Hippocampal formation (tissue), 2 donors: Measurements from ENCODE around the gene C18orf63.

Experiments
- DNase-seq, 2 donors: peaks; one replicate each; lab custom pipeline; 2025; lab: John Stamatoyannopoulos, UW

The C18orf63 gene

DNA sequence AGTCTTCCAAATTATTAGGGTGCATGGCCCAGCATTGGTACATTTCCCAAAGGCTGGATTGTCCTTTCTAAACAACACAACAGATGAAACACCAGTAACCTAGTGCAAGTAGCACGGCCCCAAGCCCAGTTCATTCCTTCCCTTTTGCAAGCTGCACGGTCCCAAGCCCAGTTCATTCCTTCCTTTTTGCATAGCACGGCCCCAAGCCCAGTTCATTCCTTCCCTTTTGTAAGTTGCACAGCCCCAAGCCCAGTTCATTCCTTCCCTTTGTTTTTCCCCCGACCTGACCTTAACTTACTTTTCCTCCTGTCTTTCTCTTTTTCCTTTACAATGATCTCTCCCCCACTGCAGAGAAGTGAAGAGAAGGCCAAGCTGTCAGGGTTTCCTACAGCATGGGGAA is 60.9 kb downstream of the C18orf63 start:
- DNase-seq = no peak

DNA sequence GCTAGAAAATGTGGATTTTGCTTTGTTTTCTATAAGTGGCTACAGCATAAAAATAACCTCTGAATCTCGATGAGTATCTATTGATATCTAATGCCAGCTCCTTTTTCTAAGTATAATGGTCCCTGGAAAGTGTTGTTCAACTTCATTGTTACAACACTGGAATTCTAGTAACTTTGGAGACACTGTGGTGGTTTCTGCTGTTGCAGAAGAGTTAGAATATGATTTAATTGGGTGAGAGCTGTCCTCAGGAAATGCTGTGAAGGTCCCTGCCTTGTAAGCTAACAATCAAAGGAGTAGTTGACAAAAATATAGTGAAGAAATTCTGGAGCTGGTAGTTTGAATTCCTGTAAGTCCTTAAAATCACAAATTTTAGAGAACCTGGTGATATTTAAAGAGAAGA is 62.1 kb downstream of the C18orf63 start:
- DNase-seq = no peak

DNA sequence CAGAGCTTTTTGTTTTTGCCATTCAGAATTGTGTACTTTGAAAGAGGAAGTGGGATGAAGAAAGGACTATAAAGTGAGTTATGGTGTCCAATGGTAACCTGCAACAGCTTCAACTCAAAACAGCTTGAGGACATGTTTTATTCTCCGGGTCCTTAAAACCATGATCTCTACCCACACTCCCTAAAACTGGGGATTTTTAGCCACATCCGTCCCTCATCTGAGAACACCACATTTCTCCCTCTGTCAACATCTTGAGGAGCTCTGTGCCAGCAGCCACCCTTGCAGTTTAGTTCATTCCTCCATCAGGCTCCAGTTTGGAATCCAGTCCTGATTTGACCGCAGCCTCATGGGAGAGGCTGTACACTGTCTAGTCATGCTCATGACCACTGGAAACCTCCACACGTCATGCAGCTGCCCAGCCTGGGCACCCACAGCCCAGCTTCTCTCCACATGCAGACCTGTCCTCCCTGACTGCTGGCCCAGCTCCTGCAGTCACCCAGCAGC is 62.6 kb downstream of the C18orf63 start:
- no peak for DNase-seq

DNA sequence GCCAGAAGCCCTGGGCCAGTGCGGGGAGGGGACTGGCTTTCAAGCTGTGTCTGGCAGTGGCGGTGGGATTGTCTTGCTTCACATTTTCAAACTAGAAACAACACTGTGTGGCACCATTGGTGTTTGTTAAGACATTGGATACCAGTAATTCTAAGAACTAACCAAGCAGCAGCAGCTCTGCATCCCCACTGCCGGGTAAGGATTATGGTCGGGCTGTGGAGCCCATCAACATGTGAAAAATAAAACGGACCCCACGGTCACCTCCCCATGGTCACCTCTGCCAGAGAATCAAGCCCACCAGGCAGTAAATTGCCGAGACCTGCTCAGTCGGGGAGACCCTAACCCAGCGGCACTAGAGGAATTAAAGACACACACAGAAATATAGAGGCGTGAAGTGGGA is 65.3 kb downstream of the C18orf63 start:
- DNase-seq = no peak

DNA sequence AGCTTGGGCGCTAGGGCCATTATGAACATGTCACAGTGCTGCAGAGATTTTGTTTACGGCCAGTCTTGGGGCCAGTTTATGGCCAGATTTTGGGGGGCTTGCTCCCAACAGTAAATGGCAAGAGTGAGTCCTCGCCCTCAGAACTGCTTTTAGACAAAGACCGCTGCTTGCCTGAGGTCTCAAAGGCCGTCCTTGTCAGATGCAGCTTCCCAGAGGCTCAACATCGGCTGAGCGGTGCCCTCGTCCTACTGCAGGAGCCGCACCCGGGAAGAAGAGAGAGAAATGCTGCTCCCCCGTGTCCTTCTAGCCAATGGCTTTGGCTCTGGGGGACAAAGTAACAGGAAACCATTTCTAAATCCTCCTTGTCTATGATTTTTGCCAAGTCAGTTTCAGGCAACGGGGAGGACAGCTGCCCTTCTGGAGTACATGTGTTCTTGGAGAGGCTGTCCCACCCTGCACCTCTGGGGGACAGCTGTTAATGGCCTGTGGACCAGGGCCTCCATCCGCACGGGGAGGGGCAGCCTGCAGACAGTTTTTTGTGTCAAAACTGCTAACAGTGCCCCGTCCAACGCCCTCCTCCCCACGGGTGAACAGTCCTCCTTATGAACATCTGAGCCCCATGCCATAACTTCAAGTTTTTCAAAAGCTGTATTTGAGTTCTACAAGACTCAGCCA is 66.1 kb downstream of the C18orf63 start:
- no peak for DNase-seq

DNA sequence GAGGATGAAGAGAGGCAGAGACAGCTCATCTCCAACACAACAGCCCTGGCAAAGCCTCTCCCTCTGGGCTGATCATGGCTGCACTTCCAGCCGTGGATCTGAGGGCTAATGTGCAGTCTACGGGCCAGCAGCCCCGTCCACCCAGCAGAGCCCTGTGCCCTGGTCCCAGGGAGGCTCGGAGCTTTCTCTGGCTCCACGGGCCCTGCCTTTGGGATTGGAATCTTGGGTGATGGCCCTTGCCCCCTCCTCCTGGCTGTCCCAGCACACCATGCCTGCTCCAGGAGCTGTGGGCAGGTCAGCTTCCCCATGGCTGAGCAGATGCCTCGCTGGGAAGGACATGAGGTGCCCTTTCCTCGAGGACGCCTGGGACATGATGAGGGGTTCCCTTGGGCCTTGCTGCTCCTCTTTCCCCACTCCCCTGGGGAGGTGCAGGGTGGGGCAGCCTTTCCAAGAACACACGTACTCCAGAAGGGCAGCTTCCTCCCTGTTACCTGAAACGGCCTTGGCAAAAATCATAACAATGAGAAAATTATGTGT is 66.9 kb downstream of the C18orf63 start:
- DNase-seq = no peak

DNA sequence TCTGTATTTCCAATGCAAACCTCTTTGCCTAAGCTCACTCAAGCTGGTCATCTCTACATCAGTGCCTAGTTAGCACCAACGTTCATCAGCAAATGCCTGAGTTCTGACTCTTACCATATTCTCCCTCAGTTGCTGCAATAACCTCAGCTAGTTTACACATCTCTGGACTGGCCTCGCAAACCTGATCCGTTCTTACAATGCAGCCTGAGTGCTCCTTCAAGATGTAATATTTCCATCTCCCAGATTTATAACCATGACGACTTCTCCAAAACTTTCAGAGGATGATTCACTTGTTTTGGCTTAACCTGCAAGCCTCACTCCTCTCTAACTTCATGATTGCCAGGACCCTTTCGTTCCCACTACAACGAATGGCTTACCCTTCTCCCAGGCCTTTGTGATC is 71.7 kb downstream of the C18orf63 start:
- no peak for DNase-seq

DNA sequence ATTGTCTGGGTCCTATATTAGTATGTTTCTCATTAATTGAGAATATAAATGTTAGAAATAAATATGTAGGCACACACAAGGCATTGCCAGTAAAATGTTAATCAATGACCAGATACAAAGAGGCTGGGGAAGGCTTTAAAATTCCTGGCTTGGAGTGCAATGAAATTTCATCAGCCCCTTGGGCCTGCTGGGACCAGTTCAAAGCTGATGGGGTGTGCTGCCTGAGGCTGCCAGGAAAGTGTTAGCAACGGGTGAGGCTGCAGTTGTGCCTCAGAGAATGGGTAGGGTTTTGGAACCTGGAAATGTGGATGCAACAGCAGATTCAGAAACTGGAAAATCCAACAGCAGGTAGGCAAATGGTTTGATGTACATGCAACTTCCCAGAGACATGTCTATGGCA is 72.6 kb downstream of the C18orf63 start:
- DNase-seq = no peak

DNA sequence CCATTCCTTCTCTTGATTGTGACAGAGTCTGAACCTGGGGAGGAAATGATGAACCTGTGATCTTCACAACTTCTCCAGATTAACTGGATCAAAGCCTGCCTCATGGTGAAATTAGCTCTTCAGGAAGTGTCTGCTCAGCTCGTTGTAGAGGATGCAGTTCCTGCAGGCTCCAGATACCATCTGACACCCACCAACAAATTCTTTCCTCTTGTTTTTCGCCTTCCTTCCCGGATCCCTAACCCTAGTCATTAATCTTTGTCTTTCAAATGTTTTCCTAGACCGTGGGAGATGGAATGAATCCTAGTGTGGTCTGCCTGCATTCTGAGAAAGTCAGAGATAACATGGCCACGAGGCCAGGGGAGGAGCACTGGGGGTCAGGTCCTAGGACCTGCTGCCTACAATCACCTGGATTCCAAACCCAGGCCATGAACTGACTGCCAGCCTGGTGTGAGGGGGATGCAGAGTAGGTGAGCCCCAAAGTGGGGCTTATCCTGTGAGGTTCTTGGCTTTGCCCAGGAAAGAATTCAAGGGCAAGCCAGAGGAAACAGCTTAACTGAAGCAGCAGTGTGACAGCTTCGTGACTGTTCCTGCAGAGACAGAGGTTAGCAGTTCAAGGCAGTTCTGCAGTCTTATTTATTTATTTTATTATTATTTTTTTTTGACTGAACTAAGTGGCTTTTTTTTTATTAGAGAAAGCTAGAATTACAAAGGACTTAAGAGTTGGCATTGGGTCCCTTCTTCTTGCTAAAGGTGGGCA is 73.7 kb downstream of the C18orf63 start:
- DNase-seq = no peak

DNA sequence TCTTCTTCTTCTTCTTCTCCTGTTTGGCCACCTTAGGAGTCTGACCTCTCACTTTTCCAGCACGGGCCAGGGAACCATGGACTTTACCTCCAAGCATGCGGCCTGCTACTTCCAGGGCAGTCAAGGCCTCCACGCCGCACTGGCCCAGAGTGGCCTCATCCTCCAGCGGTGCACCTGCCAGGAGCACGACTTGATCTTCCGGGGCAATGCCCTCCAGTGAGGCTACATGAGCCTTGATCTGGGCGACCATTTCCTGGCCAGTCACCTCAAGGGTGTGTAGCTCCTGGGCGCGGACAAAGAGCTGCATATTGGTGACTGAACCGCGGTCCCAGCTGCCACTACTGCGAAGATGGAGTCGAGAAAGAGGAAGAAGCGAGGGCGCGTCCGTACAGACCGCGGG is 74.4 kb downstream of the C18orf63 start:
- DNase-seq = no peak

DNA sequence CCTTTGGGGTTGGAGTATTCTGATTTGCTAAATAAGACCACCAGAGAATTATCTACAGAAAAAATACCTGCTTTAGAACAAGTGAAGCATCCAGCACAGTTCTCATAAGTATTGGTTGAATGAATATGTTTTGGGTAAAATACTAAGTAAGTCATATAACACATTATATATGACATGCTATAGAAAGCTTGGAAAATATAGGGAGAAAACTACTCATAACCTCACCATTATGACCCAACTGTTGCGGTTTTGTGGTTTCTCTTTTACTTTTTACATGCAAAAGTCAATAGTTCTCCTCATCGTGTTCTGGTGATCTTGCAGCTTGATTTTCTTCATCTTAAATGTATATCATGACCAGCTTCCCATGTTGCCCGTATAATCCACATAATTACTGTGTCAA is 75.3 kb downstream of the C18orf63 start:
- DNase-seq = no peak

DNA sequence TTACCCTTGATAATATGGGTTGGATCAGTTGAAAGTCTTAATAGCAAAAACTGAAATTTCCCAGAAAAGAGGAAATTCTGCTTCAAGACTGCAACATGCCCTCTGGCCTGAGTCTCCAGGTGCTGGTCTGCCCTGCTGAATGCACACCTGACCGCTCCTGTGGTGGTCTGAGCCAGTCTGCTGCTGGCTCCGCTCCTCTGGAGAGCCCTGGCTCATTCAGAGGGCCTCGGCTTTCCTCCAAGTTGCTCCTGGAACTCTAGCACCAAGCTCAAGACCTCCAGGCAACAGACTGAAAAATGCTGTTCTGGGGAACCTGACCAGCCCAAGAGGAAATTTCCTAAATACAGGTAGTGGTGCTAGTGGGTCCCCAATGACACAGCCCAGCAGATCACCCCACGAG is 76.7 kb downstream of the C18orf63 start:
- no peak for DNase-seq

DNA sequence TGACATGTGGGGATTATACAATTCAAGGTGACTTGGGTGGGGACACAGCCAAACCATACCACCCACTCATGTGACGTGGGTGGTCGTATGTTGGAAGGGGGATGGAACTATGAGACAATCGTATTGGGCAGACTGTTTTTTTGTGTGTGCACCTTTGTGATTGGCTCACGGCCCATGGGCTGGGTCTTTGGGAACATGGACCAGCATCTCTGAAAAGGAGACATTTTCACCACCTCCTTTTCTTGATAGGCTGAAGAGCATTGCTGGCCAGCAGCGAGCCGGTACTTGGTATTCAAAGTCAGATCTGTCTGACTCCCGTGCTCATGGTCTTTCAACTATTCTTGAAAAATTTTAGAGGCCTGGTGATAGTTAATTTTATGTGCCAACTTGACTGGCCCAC is 79.4 kb downstream of the C18orf63 start:
- no peak for DNase-seq

DNA sequence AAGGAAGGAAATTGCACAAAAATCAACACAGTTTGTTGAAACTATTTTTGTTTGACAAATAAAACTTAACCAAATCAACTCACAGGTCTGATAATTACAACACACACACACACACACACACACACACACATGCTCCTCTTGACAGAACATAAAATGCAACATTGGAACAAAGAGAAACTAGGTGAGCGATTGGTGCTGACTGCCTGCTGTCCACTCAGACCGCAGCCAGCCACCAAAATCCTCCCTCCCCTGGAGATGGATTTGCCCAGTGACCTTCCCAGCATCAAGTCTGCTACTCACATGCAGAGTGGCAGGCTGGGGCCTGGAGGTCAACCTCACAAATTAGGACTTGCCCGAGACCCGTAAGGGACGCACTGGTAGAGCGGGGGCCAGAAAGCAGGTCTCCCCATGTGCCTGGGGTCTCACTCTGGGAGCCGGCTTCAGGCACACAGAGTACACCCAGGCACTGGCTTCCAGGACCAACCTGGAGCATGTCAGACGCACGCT is 80.1 kb downstream of the C18orf63 start:
- no peak for DNase-seq

DNA sequence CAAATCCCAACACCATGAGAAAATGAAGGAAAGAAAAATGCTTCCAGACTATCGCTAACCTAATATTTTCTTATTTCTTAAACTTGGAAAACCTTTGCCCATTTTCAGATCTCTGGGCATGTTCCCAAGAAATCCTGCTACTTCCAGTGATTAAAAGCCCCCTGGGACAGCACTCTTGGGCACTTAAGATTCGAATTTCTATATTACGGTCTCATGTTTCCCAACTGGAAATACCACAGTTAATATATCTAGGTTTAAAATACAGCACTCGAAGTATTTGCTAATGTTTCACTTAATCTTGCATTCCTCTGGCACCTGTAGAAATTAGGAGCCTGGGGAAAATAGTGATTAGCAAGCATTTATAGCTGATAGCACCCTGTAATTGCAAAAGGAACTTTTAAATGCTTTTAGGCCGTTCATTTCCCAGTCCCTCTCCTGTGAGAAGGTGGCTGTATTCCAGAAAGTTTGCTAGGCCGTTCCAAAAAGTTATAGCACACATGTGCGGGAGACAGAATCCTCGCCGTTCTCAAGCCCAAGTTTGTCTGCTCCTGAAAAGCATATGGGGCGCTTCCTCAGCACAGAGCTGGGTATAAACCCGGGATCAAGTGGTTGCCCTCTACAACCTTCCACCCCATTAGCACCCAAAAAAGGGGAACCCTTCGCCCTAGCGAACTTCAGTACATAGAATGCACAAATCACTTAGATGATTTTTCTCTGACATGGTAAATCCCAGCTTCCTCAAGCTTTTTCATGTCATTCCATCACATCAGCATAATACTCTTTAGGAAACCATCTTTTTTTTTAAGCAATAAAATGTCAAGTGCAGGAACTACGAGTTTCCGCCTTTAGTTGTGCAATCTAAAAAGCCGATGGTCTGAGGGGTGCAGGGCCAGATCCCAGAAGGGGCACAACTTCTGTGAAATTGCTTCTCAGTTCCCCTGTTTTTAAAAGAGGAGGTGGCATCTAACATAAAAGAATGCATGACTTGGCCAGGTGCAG is 80.8 kb downstream of the C18orf63 start:
- no peak for DNase-seq

DNA sequence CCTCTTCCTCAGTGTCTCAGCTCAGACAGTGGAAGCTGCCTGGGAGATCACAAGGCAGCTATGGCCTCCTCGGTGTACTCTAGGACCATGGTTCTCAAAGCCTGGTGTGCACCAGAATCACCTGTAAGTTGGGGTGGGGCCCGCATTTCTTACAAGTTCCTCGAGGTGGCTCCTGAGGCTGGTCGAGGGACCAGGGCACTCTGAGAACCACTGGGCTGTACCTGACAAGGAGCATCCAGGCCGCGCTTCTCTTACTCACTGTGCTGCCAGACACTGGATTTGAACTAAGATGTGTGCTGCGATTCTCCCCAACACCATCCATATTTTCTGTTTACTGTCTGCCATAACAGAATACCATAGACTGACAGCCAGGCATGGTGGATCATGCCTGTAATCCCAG is 81.9 kb downstream of the C18orf63 start:
- no peak for DNase-seq

DNA sequence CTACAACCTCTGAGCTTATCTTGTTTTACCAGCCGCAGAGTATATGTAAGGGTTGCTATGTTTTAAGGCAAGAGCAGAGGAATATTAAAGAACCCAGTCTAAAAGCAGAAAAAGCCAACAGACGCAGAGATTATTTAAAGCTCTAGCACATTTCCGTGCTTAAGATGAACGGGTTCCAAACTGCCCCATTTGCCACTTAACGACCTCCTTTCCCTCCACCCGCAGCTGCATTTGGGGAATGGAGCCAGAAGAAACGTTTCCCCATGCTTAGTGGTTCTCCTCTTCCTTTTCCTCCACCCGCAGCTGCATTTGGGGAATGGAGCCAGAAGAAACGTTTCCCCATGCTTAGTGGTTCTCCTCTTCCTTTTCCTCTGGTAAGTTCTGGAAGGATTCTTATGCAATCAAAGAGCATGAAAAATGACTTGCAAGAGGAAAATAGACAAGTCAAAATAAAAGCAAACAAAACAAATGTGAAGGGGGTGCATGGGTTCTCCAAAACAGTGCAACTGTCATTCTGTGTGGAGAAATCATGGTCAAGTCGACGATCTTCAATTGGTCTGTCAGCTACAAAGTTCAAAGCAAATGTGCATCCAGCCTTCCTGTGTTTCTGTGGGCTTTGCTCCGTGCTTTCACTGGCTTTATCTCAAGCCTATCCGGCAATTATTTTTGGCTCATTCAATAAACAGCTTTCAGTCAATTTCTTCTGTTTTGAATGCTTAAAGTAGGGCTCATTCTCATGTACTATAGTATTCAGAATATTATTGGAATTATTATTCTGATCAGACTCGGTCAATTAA is 83.7 kb downstream of the C18orf63 start:
- no peak for DNase-seq

DNA sequence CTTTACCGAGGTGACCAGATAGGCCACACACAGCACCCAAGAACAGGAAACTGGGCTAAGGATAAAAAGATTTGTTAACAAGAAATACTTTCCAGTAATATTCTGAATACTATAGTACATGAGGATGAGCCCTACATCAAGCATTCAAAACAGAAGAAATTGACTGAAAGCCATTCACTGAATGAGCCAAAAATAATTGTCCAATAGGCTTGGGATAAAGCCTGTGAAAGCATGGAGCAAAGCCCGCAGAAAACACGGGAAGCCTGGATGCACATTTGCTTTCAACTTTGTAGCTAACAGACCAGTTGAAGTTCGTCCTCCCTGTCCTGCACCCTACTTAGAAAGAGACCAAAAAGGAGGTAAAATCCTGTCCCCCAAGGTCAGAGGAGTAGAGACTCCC is 85.2 kb downstream of the C18orf63 start:
- DNase-seq = no peak

DNA sequence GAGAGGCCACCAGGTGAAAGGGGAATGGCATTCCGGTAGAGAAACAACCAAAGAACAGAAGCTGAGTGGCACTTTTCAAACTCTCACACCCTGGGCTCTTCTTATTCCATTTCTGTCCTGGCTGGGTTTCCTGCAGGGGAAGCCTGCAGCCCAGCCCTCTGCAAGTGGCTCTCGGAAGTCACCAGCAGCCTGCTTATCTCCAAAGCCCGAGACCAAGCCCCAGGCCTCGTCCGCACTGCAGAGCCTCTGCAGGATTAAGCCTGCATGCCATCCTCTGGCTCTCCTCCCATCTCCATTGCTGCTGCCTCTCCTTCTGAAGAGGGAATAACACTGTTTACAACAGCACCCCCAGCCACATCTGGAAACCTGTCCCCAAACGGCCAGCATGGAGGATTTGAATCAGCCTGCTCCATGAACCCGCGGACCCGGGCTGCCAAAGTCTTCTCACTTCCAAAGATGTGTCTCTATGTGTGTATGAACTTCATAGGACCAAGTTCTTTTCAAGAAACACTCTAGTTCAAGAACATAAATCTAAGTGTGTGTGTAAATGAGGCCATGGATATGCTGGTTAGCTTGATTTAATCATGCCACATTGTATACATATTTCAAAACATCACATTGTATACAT is 87.3 kb downstream of the C18orf63 start:
- no peak for DNase-seq

DNA sequence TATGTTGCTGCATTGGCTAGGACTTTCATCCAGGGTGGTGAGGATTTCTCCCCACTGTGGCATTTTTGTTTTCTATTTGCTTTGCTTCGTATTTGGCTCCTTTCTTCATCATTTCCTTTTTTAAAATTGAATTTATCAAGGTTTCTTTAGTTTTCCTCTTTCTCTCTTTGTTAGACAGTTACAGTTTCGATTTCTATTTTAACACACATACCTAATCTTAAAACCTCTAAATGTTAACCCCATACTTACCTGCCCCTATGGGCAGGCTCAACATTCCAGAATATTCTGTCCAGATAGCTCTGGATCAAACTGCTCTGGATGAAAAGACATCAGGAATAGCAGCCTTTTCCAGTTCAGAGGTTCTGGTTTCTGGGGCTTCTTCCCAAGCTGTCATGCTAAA is 92.2 kb downstream of the C18orf63 start:
- no peak for DNase-seq
